GM12878 (cell line): ENCODE results near the gene COL28A1. TPM values are rescaled to one million over a fixed set of nuclear protein-coding genes. Genes with fewer than 3 reads are reported as not detected.

ENCODE experiments used
- ATAC-seq: fragments of 200-7000 bp; cut with Tn5 transposase; 3 replicates; pipeline ENCODE4 v1.9.1; 2020; ENCODE audit warnings: mild to moderate bottlenecking, moderate library complexity
- BruUV-seq: library from RNA; stranded (reverse); fragments of 400-500 nt; replicated peaks from 2 replicates; lab custom pipeline; 2021; lab: Mats Ljungman, UMichigan
- CTCF ChIA-PET: fragments of 300-600 bp; sonication (Branson Sonifier 250); formaldehyde crosslinking; extraction: SDS; loops from one replicate; lab custom pipeline; 2021; ENCODE audit warnings: inconsistent platforms; lab: Yijun Ruan, JAX
- POLR2A ChIA-PET: fragments of 350-600 bp; formaldehyde crosslinking; extraction: SDS; loops from one replicate; lab custom pipeline; 2021; ENCODE audit warnings: inconsistent platforms; lab: Charles Lee
- RAD21 ChIA-PET: fragments of 300-600 bp; sonication (Branson Sonifier 250); formaldehyde crosslinking; loops from one replicate; lab custom pipeline; 2023; ENCODE audit warnings: antibody characterized with exemption; ENCODE audit not compliant: unreplicated experiment; lab: Charles Lee
- SMC1A ChIA-PET: fragments of 300-600 bp; sonication (Branson Sonifier 250); formaldehyde crosslinking; loops from one replicate; lab custom pipeline; 2023; ENCODE audit not compliant: unreplicated experiment, uncharacterized antibody; lab: Charles Lee
- DNase-seq: peaks from one replicate; pipeline ENCODE4 v3.0.0-alpha.2; 2011; ENCODE audit warnings: low read depth, low spot score
- FAIRE-seq: peaks from 3 replicates; lab custom pipeline; 2011; peaks lifted over from hg19 to GRCh38; lab: Jason Lieb, UNC
- H2AFZ ChIP-seq: 2 replicates; pipeline ENCODE4 v1.6.0; 2011; ENCODE audit warnings: low read depth, low read length, control low read depth; ENCODE audit not compliant: control insufficient read depth
- H3K27ac ChIP-seq: 2 replicates; pipeline ENCODE4 v1.5.1; 2011; ENCODE audit warnings: control low read depth; ENCODE audit not compliant: control insufficient read depth, insufficient read depth
- H3K27me3 ChIP-seq, 2 experiments: replicated peaks in 1 of 2; 2 replicates each; pipeline versions ENCODE4 v1.6.0 to v1.6.1; 2011; ENCODE audit warnings: low read length in 1 of 2; ENCODE audit not compliant: control insufficient read depth in 2 of 2, insufficient read depth in 2 of 2
- H3K36me3 ChIP-seq, 2 experiments: 2 replicates each; pipeline ENCODE4 v1.5.1; 2011; ENCODE audit warnings: low read length in 1 of 2; ENCODE audit not compliant: control insufficient read depth in 2 of 2, insufficient read depth in 2 of 2
- H3K4me1 ChIP-seq: 2 replicates; pipeline ENCODE4 v1.6.1; 2011; ENCODE audit warnings: mild to moderate bottlenecking, low read length, moderate library complexity, mixed read lengths; ENCODE audit not compliant: control insufficient read depth, insufficient read depth
- H3K4me2 ChIP-seq: 2 replicates; pipeline ENCODE4 v1.6.0; 2011; ENCODE audit warnings: control low read depth; ENCODE audit not compliant: control insufficient read depth, insufficient read depth
- H3K4me3 ChIP-seq: fragments of 200-600 bp; sonication (generic); 2 replicates; pipeline ENCODE4 v1.5.1; 2016
- H3K79me2 ChIP-seq: 2 replicates; pipeline ENCODE4 v1.6.0; 2011; ENCODE audit warnings: low read length; ENCODE audit not compliant: control insufficient read depth, insufficient read depth
- H3K9ac ChIP-seq: 2 replicates; pipeline ENCODE4 v1.8.0; 2011; ENCODE audit warnings: low read length, control low read depth, mixed read lengths; ENCODE audit not compliant: control insufficient read depth, insufficient read depth
- H3K9me3 ChIP-seq: replicated peaks from 3 replicates; pipeline ENCODE4 v1.5.1; 2011; ENCODE audit warnings: mild to moderate bottlenecking, low read length; ENCODE audit not compliant: control insufficient read depth, insufficient read depth
- H4K20me1 ChIP-seq: 2 replicates; pipeline ENCODE4 v1.6.0; 2011; ENCODE audit not compliant: control insufficient read depth, insufficient read depth
- ASH2L ChIP-seq: fragments of 300-600, 200-600 bp; sonication (generic); IDR thresholded peaks from 2 replicates; pipeline ENCODE4 v1.6.1; 2017; ENCODE audit warnings: low read depth, mild to moderate bottlenecking, borderline replicate concordance
- ATF3 ChIP-seq: IDR thresholded peaks from 2 replicates; pipeline ENCODE4 v1.6.1; 2011; ENCODE audit warnings: low read depth, mild to moderate bottlenecking, low read length, moderate library complexity, borderline replicate concordance; ENCODE audit errors: extremely low read depth
- ATF7 ChIP-seq: fragments of 450-650 bp; IDR thresholded peaks from 2 replicates; pipeline ENCODE4 v1.6.1; 2016; ENCODE audit warnings: low read depth, mild to moderate bottlenecking
- BCL11A ChIP-seq: IDR thresholded peaks from 2 replicates; pipeline ENCODE4 v1.6.1; 2011; ENCODE audit warnings: low read depth, low read length
- CTCF ChIP-seq, 3 experiments: IDR thresholded peaks in 2 of 3; conservative IDR thresholded peaks in 1 of 3; 2 replicates each; pipeline ENCODE4 v1.5.1; 2011; ENCODE audit warnings: low read depth in 3 of 3, low read length in 3 of 3, mild to moderate bottlenecking in 3 of 3, control low read depth in 2 of 3, moderate library complexity in 2 of 3, inconsistent platforms in 1 of 3, mixed read lengths in 1 of 3; ENCODE audit not compliant: control insufficient read depth in 2 of 3, insufficient read depth in 1 of 3; ENCODE audit errors: extremely low read depth in 1 of 3
- EED ChIP-seq: sonication (generic); IDR thresholded peaks from 2 replicates; pipeline ENCODE4 v1.6.1; 2016; ENCODE audit warnings: antibody characterized with exemption, low read depth
- HCFC1 ChIP-seq: fragments of 150-350 bp; IDR thresholded peaks from 2 replicates; pipeline ENCODE4 v1.6.1; 2014; ENCODE audit warnings: low read length
- JUND ChIP-seq: IDR thresholded peaks from 2 replicates; pipeline ENCODE4 v1.6.1; 2012; ENCODE audit warnings: low read depth, mild to moderate bottlenecking, low read length, improper control_type of control experiment, moderate library complexity
- NFYB ChIP-seq: IDR thresholded peaks from 2 replicates; pipeline ENCODE4 v1.6.1; 2011; ENCODE audit warnings: low read depth, mild to moderate bottlenecking, low read length, improper control_type of control experiment, moderate library complexity; ENCODE audit not compliant: insufficient read depth
- NKRF ChIP-seq: fragments of 450-650 bp; conservative IDR thresholded peaks from 2 replicates; pipeline ENCODE4 v1.6.1; 2017; ENCODE audit warnings: mild to moderate bottlenecking, moderate library complexity
- POLR2AphosphoS2 ChIP-seq: IDR thresholded peaks from 2 replicates; pipeline ENCODE4 v1.6.1; 2011; ENCODE audit warnings: low read depth, mild to moderate bottlenecking, low read length, improper control_type of control experiment, moderate library complexity
- POU2F2 ChIP-seq: IDR thresholded peaks from 3 replicates; pipeline ENCODE4 v1.6.1; 2011; ENCODE audit warnings: low read depth, mild to moderate bottlenecking, low read length, borderline replicate concordance
- RFX5 ChIP-seq: IDR thresholded peaks from 2 replicates; pipeline ENCODE4 v1.6.1; 2011; ENCODE audit warnings: low read depth, low read length, improper control_type of control experiment
- SP1 ChIP-seq: IDR thresholded peaks from one replicate; pipeline ENCODE4 v1.6.1; 2011; ENCODE audit warnings: low read depth, low read length
- TCF3 ChIP-seq: IDR thresholded peaks from 2 replicates; pipeline ENCODE4 v1.6.1; 2012; ENCODE audit warnings: low read depth, mild to moderate bottlenecking, low read length, borderline replicate concordance; ENCODE audit not compliant: insufficient read depth
- WGBS: methylation state at CpG from one replicate; pipeline ENCODE4 v1.1.6; 2016; ENCODE audit warnings: low lambda C conversion rate; ENCODE audit not compliant: insufficient replicate concordance, insufficient coverage; ENCODE audit errors: missing lambda C conversion rate; 5-methylcytosine and 5-hydroxymethylcytosine counted together
- in situ Hi-C: fragments of 300-500 bp; cut with MboI; formaldehyde crosslinking; loops from 9 replicates; pipeline ENCODE4 v1.14.3; 2018; ENCODE audit warnings: mixed read lengths
- intact Hi-C: fragments of 100-400 bp; cut with micrococcal nuclease; formaldehyde crosslinking; loops from one replicate; pipeline ENCODE4 v1.14.2; 2022; ENCODE audit not compliant: unreplicated experiment
- polyA plus RNA-seq, 11 experiments: library from polyadenylated mRNA; depleted of rRNA in 4 of 11; unstranded in 6 of 11; stranded (reverse) in 5 of 11; fragments of >200 nt; fragmentation: Nextera tagmentation in 4 of 11; fragmentation: Illumina TruSeq in 1 of 11; extraction: Ambion mirVana in 4 of 11; extraction: Trizol in 1 of 11; gene quantifications; 1 replicate in 1 of 11; 2 replicates in 10 of 11; pipeline versions ENCODE4 v1.2.1 to v1.2.3, GENCODE V29; 2011 to 2016; ENCODE audit warnings: inconsistent platforms in 2 of 11, missing spikeins in 2 of 11, low read depth in 1 of 11
- total RNA-seq, 4 experiments: library from RNA; depleted of rRNA in 3 of 4; stranded (reverse); fragments of >200 nt in 3 of 4; fragmentation: Illumina TruSeq in 1 of 4; extraction: Trizol in 1 of 4; gene quantifications; 2 replicates each; pipeline versions ENCODE4 v1.2.1 to v1.2.3, GENCODE V29; 2013 to 2021
- TF ChIP-seq, protein P1 (sequence below): IDR thresholded peaks from 2 replicates; pipeline ENCODE4 v1.6.1; 2012; ENCODE audit warnings: low read length, inconsistent platforms
- TF ChIP-seq, protein P2 (sequence below): fragments of 450-650 bp; IDR thresholded peaks from 2 replicates; pipeline ENCODE4 v1.6.1; 2017; ENCODE audit warnings: mild to moderate bottlenecking, low read depth, inconsistent platforms; ENCODE audit not compliant: poor library complexity, severe bottlenecking

COL28A1 gene
- total and polyA plus RNA-seq, 10 of the 15 experiments (the other 5 are each of a cell fraction or from before 2014, with no cell fraction given) = 0.05 to 0.22 TPM; not detected in 8

- Histone ChIP-seq H3K4me3 (no peak overlapping the region), H3K79me2 (no peaks in the 10 kb centered on the region), H3K4me2 (no peak overlapping the region), H3K9ac (no peak overlapping the region), H3K27me3 (no peaks in the 10 kb centered on the region; a peak in 1 of 4 replicates), H3K9me3 (no peaks in the 10 kb centered on the region), H3K36me3 (no peaks in the 10 kb centered on the region), H3K27ac (no peak overlapping the region), H4K20me1 (no peaks in the 10 kb centered on the region), H3K4me1 (no peaks in the 10 kb centered on the region), H2AFZ (no peak overlapping the region)
- RAD21 ChIA-PET = no interaction called here
- ATAC-seq (no peak), FAIRE-seq (no peak), DNase-seq (no peak)
- 58% methylated on average over 2 of the region's 2 CpGs for WGBS
- CTCF ChIA-PET = interaction anchor here (0.7 to 1.5 kb wide), 2 partner anchors 9 to 27 kb away, joined by 3 to 4 read pairs; no protein-coding TSS in a partner anchor
- intact Hi-C loops (no loop called here), in situ Hi-C loops (no loop called here)
- SMC1A ChIA-PET = interaction anchor here (0.6 to 1.6 kb wide), 4 partner anchors 70 to 780 kb away, joined by 3 to 5 read pairs (median 3); no protein-coding TSS in a partner anchor
- BruUV-seq = no TSS peak
- POLR2A ChIA-PET = no interaction called here
- TF ChIP-seq NFYB (no peak), EED (no peak), POLR2AphosphoS2 (no peak), POU2F2 (no peak), NKRF (no peak), ASH2L (no peak), BCL11A (no peak), CTCF (IDR thresholded peaks at IDR 0.05 in 2 of 3, conservative IDR thresholded peaks at IDR 0.05 in 1 of 3; ENCODE audit: control insufficient read depth in 2 of 3, extremely low read depth in 1 of 3, insufficient read depth in 1 of 3, low read depth in 3 of 3, low read length in 3 of 3) (no peak), HCFC1 (no peak), ATF3 (no peak), RFX5 (no peak), SP1 (no peak), TCF3 (no peak), JUND (no peak), ATF7 (no peak)
- TF ChIP-seq, protein P1, sequence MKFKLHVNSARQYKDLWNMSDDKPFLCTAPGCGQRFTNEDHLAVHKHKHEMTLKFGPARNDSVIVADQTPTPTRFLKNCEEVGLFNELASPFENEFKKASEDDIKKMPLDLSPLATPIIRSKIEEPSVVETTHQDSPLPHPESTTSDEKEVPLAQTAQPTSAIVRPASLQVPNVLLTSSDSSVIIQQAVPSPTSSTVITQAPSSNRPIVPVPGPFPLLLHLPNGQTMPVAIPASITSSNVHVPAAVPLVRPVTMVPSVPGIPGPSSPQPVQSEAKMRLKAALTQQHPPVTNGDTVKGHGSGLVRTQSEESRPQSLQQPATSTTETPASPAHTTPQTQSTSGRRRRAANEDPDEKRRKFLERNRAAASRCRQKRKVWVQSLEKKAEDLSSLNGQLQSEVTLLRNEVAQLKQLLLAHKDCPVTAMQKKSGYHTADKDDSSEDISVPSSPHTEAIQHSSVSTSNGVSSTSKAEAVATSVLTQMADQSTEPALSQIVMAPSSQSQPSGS = no peak
- TF ChIP-seq, protein P2, sequence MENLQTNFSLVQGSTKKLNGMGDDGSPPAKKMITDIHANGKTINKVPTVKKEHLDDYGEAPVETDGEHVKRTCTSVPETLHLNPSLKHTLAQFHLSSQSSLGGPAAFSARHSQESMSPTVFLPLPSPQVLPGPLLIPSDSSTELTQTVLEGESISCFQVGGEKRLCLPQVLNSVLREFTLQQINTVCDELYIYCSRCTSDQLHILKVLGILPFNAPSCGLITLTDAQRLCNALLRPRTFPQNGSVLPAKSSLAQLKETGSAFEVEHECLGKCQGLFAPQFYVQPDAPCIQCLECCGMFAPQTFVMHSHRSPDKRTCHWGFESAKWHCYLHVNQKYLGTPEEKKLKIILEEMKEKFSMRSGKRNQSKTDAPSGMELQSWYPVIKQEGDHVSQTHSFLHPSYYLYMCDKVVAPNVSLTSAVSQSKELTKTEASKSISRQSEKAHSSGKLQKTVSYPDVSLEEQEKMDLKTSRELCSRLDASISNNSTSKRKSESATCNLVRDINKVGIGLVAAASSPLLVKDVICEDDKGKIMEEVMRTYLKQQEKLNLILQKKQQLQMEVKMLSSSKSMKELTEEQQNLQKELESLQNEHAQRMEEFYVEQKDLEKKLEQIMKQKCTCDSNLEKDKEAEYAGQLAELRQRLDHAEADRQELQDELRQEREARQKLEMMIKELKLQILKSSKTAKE = no peak
These were observed 19.5 kb downstream of the COL28A1 start for GRCh38 chr7:7516156-7516555.
